ENCODE results near the gene GTF2B.

GRCh38 chr1:88916883-88917282 lies 25.5 kb upstream of the GTF2B start:
- TF ChIP-seq CTCF (IDR thresholded peaks at IDR 0.05; ENCODE audit: low read depth, low read length, poor library complexity, severe bottlenecking) = no peak
- TF ChIP-seq EZH2phosphoT487 (IDR thresholded peaks at IDR 0.05; ENCODE audit: borderline replicate concordance, low read length) = no peak
